IPS-18c (cell line): ENCODE data around the gene LINGO3.

ENCODE experiments used
- H3K4me3 ChIP-seq: 2 replicates; pipeline ENCODE4 v1.7.0; 2013; ENCODE audit warnings: low read depth, mild to moderate bottlenecking, low read length, moderate library complexity; ENCODE audit not compliant: insufficient read depth
- H3K9me3 ChIP-seq: one replicate; pipeline ENCODE4 v1.6.1; 2013; ENCODE audit warnings: mild to moderate bottlenecking, low read length, moderate library complexity; ENCODE audit not compliant: control insufficient read depth, insufficient read depth

LINGO3 gene

GRCh38 chr19:2266183-2266993, 41.6 kb downstream of the LINGO3 start:
- Histone ChIP-seq H3K9me3 (no peaks in the 10 kb centered on the region), H3K4me3 (no peak overlapping the region)

GRCh38 chr19:2261438-2262172, 46.3 kb downstream of the LINGO3 start:
- Histone ChIP-seq H3K9me3 (no peaks in the 10 kb centered on the region), H3K4me3 (no peak overlapping the region)

GRCh38 chr19:2260341-2260805, 47.6 kb downstream of the LINGO3 start:
- Histone ChIP-seq H3K4me3 (no peak overlapping the region), H3K9me3 (no peaks in the 10 kb centered on the region)

- no peak overlapping the region for H3K4me3 ChIP-seq
Observed at GRCh38 chr19:2259336-2259735, 48.6 kb downstream of the LINGO3 start.

More at GRCh38 chr19:2259336-2259735, 48.6 kb downstream of the LINGO3 start:
- H3K9me3 ChIP-seq, result no peaks in the 10 kb centered on the region
